Neuronal stem cell (in vitro differentiated cells): ENCODE measurements around the gene RHBG.

ENCODE experiments used
- DNase-seq: peaks from one replicate; pipeline ENCODE4 v3.0.0-alpha.2; 2013; ENCODE audit warnings: low spot score
- H2AFZ ChIP-seq: one replicate; pipeline ENCODE4 v1.6.1; 2013; ENCODE audit warnings: mild to moderate bottlenecking, low read length, inconsistent platforms
- H2AK5ac ChIP-seq: 2 replicates; pipeline ENCODE4 v1.6.1; 2013; ENCODE audit warnings: low read depth, mild to moderate bottlenecking, inconsistent platforms, low read length, moderate library complexity, mixed read lengths
- H2BK120ac ChIP-seq: 2 replicates; pipeline ENCODE4 v1.6.1; 2013; ENCODE audit warnings: low read depth, mild to moderate bottlenecking, inconsistent platforms, low read length, moderate library complexity, mixed read lengths
- H2BK12ac ChIP-seq: one replicate; pipeline ENCODE4 v1.6.1; 2013; ENCODE audit warnings: low read length, inconsistent platforms
- H2BK15ac ChIP-seq: 2 replicates; pipeline ENCODE4 v1.6.1; 2013; ENCODE audit warnings: mild to moderate bottlenecking, low read length, inconsistent platforms, mixed read lengths
- H2BK5ac ChIP-seq: one replicate; pipeline ENCODE4 v1.6.1; 2013; ENCODE audit warnings: inconsistent platforms, mild to moderate bottlenecking, low read length, moderate library complexity
- H3K14ac ChIP-seq: one replicate; pipeline ENCODE4 v1.6.1; 2013; ENCODE audit warnings: low read length, inconsistent platforms
- H3K18ac ChIP-seq: 2 replicates; pipeline ENCODE4 v1.6.1; 2013; ENCODE audit warnings: low read length, inconsistent platforms
- H3K23ac ChIP-seq: 2 replicates; pipeline ENCODE4 v1.6.1; 2013; ENCODE audit warnings: low read depth, mild to moderate bottlenecking, mixed read lengths, low read length, inconsistent platforms; ENCODE audit not compliant: poor library complexity
- H3K27ac ChIP-seq: replicated peaks from 3 replicates; pipeline ENCODE4 v1.5.1; 2013; ENCODE audit warnings: low read length, inconsistent platforms
- H3K27me3 ChIP-seq, 3 experiments: 2 replicates each; pipeline ENCODE4 v1.6.1; 2013; ENCODE audit warnings: low read length in 3 of 3, mild to moderate bottlenecking in 2 of 3, inconsistent platforms in 1 of 3, low read depth in 1 of 3, mixed read lengths in 1 of 3, moderate library complexity in 1 of 3; ENCODE audit not compliant: control insufficient read depth in 3 of 3, insufficient read depth in 3 of 3
- H3K36me3 ChIP-seq, 2 donors: replicated peaks in 1 of 2; 2 replicates each; pipeline ENCODE4 v1.6.1; 2013; ENCODE audit warnings: low read length in 2 of 2; ENCODE audit not compliant: control insufficient read depth in 2 of 2, insufficient read depth in 2 of 2
- H3K4ac ChIP-seq: 2 replicates; pipeline ENCODE4 v1.6.1; 2013; ENCODE audit warnings: inconsistent platforms, mild to moderate bottlenecking, low read length, moderate library complexity
- H3K4me1 ChIP-seq, 2 donors: 1 replicate in 1 of 2; 2 replicates in 1 of 2; pipeline ENCODE4 v1.6.1; 2013; ENCODE audit warnings: low read length in 2 of 2, low read depth in 1 of 2; ENCODE audit not compliant: control insufficient read depth in 2 of 2, insufficient read depth in 1 of 2
- H3K4me2 ChIP-seq: one replicate; pipeline ENCODE4 v1.6.1; 2013; ENCODE audit warnings: mild to moderate bottlenecking, low read length, inconsistent platforms; ENCODE audit not compliant: insufficient read depth, poor library complexity, severe bottlenecking
- H3K4me3 ChIP-seq, 2 donors: 2 replicates each; pipeline ENCODE4 v1.5.1; 2013; ENCODE audit warnings: low read length in 2 of 2, mild to moderate bottlenecking in 2 of 2, inconsistent platforms in 1 of 2, moderate library complexity in 1 of 2
- H3K79me1 ChIP-seq: one replicate; pipeline ENCODE4 v1.6.1; 2013; ENCODE audit warnings: low read depth, mild to moderate bottlenecking, inconsistent platforms, low read length, moderate library complexity
- H3K9ac ChIP-seq: one replicate; pipeline ENCODE4 v1.6.1; 2013; ENCODE audit warnings: mild to moderate bottlenecking, low read depth, low read length, inconsistent platforms; ENCODE audit not compliant: poor library complexity
- H3K9me3 ChIP-seq, 2 donors: replicated peaks in 1 of 2; 2 replicates each; pipeline versions ENCODE3 to v1.6.1; 2013; ENCODE audit warnings: low read length in 2 of 2, mild to moderate bottlenecking in 2 of 2, inconsistent platforms in 1 of 2, low read depth in 1 of 2, mixed read lengths in 1 of 2, moderate library complexity in 1 of 2; ENCODE audit not compliant: control insufficient read depth in 2 of 2, insufficient read depth in 1 of 2
- H4K8ac ChIP-seq: one replicate; pipeline ENCODE4 v1.6.1; 2013; ENCODE audit warnings: low read depth, mild to moderate bottlenecking, inconsistent platforms, low read length, moderate library complexity
- H4K91ac ChIP-seq: one replicate; pipeline ENCODE4 v1.6.1; 2013; ENCODE audit warnings: low read length, low read depth, mild to moderate bottlenecking, inconsistent platforms; ENCODE audit not compliant: poor library complexity
- WGBS, 2 donors: extraction: QIAGEN DNeasy Blood & Tissue Kit; methylation state at CpG; one replicate each; pipeline ENCODE4 v1.1.7; 2013; ENCODE audit warnings: missing lambda C conversion rate in 2 of 2, mixed read lengths in 1 of 2; ENCODE audit not compliant: insufficient read length in 2 of 2, insufficient replicate concordance in 1 of 2; ENCODE audit errors: extremely low coverage in 2 of 2; 5-methylcytosine and 5-hydroxymethylcytosine counted together

RHBG gene

GRCh38 chr1:156386949-156387869, 18.2 kb downstream of the RHBG start:
- Histone ChIP-seq H3K4ac (no peak overlapping the region), H3K4me1 (peaks cover 13 to 37% of the 10 kb centered on the region in 2 donors), H3K79me1 (no peaks in the 10 kb centered on the region), H2BK5ac (no peak overlapping the region), H3K18ac (peak overlapping the region; percentile 85), H3K4me2 (no peak overlapping the region), H3K36me3 (no peaks in the 10 kb centered on the region), H3K4me3 (peak overlapping the region in 1 of 2 donors; percentile 43), H4K91ac (no peak overlapping the region), H3K23ac (peak overlapping the region; percentile 60), H2BK12ac (no peak overlapping the region), H3K14ac (no peak overlapping the region), H3K27me3 (peaks cover 8 to 88% (median 74%) of the 10 kb centered on the region in 3 experiments), H2BK15ac (no peak overlapping the region), H3K9ac (no peak overlapping the region), H3K27ac (no peak overlapping the region), H4K8ac (no peak overlapping the region), H2AK5ac (peak overlapping the region; percentile 89), H2BK120ac (no peak overlapping the region), H3K9me3 (no peaks in the 10 kb centered on the region), H2AFZ (peak overlapping the region; percentile 94)
- DNase-seq, result no peak
- no CpG with 5 or more reads among the region's 8 CpGs for WGBS, 2 donors

DNA sequence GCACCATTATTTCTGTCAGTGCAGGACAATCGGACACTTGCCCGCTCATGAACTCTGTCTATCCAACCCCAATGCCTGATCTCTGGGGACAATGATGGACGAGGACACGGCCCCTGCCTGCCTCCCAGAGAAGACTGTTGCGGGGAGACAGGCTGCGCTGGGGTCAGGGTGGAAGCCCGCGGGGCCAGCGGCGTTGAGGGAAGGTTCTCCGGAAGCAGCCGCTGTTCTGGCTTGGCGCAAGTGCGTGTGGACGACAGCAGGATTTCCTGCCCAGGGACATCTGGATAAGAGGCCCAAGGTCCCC, 18.8 kb downstream of the RHBG start:
- no peak overlapping the region for H4K8ac ChIP-seq
- H2AK5ac ChIP-seq, result peak overlapping the region; percentile 89
- H3K79me1 ChIP-seq, result no peaks in the 10 kb centered on the region
- no peak overlapping the region for H3K27ac ChIP-seq
- no CpG with 5 or more reads among the region's 15 CpGs for WGBS, 2 donors
- peak overlapping the region; percentile 60 for H3K23ac ChIP-seq
- H2BK15ac ChIP-seq, result peak overlapping the region; percentile 50
- no peak overlapping the region for H3K4ac ChIP-seq
- H3K14ac ChIP-seq, result no peak overlapping the region
- no peak overlapping the region for H4K91ac ChIP-seq
- H2BK5ac ChIP-seq, result no peak overlapping the region
- peak overlapping the region in 1 of 2 donors; percentile 43 for H3K4me3 ChIP-seq
- peak overlapping the region; percentile 85 for H3K18ac ChIP-seq
- no peak overlapping the region for H2BK120ac ChIP-seq
- H3K4me1 ChIP-seq, result peaks cover 19 to 40% of the 10 kb centered on the region in 2 donors
- H2BK12ac ChIP-seq, result peak overlapping the region; percentile 14
- H3K4me2 ChIP-seq, result peak overlapping the region; percentile 58
- peak overlapping the region; percentile 94 for H2AFZ ChIP-seq
- H3K9me3 ChIP-seq, result no peaks in the 10 kb centered on the region
- DNase-seq, result no peak
- H3K9ac ChIP-seq, result peak overlapping the region; percentile 53
- H3K36me3 ChIP-seq, result no peaks in the 10 kb centered on the region
- H3K27me3 ChIP-seq, result peaks cover 8 to 88% (median 74%) of the 10 kb centered on the region in 3 experiments

DNA sequence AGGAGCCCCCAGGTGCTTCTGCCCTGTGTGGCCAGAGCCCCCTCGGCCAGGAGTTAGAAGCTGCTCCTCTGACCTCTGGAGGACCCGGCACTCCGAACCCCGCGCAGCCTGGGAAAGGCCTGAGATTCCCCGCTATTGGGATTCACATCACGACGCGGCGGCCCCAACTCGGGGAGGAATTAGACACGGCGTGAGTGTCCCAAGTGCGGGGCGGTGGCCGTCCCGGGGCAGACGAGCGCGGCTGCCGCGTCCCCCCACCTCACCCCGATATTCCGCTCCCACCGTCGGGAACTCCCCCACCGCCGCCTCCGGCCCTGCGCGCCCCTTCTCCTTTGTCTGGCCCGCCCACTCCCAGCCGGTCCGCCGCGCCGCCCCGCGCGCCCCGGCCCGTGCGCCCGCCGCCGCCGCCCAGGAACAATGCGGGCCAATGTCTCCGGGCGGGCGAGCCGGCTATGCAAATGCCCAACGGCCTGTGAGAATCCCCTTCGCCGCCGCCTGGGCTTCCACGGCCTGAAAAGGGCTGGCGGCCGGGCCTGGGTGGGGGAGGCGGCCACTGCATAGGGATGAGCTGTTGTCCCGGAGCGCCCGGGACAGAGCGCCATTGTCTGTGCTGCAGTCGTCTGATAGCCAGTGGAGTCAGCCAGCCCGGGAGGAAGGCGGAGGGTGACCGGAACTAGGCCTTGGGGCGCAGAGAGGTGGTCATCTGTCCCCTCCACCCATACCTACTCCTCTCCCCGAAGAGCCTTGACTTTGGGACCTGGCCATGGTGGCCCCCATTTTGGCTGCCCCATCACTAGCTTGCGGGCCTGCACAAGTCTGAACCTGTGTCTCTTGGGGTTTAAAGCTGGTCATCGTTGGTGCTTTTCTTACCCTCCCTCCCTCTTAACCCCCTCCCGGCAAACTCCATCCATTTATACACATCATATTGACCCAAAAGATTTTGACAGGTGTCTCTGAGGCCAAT, 19.4 kb downstream of the RHBG start:
- H3K27ac ChIP-seq, result no peak overlapping the region
- H3K27me3 ChIP-seq, result peaks cover 8 to 91% (median 74%) of the 10 kb centered on the region in 3 experiments

More for the DNA sequence above, 19.4 kb downstream of the RHBG start:
- Histone ChIP-seq H4K91ac (no peak overlapping the region), H3K9ac (no peak overlapping the region), H3K9me3 (no peaks in the 10 kb centered on the region), H3K4ac (no peak overlapping the region), H3K23ac (no peak overlapping the region), H4K8ac (no peak overlapping the region), H2BK5ac (no peak overlapping the region), H3K36me3 (no peaks in the 10 kb centered on the region), H3K4me2 (peak overlapping the region; percentile 58), H2AK5ac (peak overlapping the region; percentile 89), H3K14ac (no peak overlapping the region), H2BK120ac (no peak overlapping the region), H2BK15ac (peak overlapping the region; percentile 50), H3K4me1 (peaks cover 23 to 46% of the 10 kb centered on the region in 2 donors), H2AFZ (peak overlapping the region; percentile 94), H3K18ac (peak overlapping the region; percentile 85), H3K79me1 (no peaks in the 10 kb centered on the region), H3K4me3 (peak overlapping the region in 1 of 2 donors; percentile 43), H2BK12ac (peak overlapping the region; percentile 14)
- WGBS, 2 donors, result no CpG with 5 or more reads among the region's 73 CpGs
- no peak for DNase-seq
